Osteoblast (primary cell): ENCODE measurements around the gene MED9. TPM values are rescaled to one million over a fixed set of nuclear protein-coding genes. Genes with fewer than 3 reads are reported as not detected.

ENCODE experiments used
- DNase-seq: peaks from one replicate; pipeline ENCODE4 v3.0.0; 2011; ENCODE audit warnings: low spot score, mixed read lengths; ENCODE audit not compliant: insufficient read length; ENCODE audit errors: missing footprints
- H2AFZ ChIP-seq: 2 replicates; pipeline ENCODE4 v1.6.0; 2011; ENCODE audit warnings: mild to moderate bottlenecking, low read length
- H3K27ac ChIP-seq: 2 replicates; pipeline ENCODE4 v1.5.1; 2011; ENCODE audit warnings: mild to moderate bottlenecking, low read depth, low read length, moderate library complexity
- H3K27me3 ChIP-seq: 2 replicates; pipeline ENCODE4 v1.6.0; 2012; ENCODE audit warnings: mild to moderate bottlenecking, control low read depth, inconsistent platforms, low read length, moderate library complexity; ENCODE audit not compliant: insufficient read depth
- H3K36me3 ChIP-seq: 2 replicates; pipeline ENCODE4 v1.5.1; 2011; ENCODE audit warnings: mild to moderate bottlenecking, low read length, control low read depth, moderate library complexity; ENCODE audit not compliant: insufficient read depth
- H3K4me1 ChIP-seq: 2 replicates; pipeline ENCODE4 v1.5.1; 2011; ENCODE audit warnings: mild to moderate bottlenecking, low read length, control low read depth, moderate library complexity; ENCODE audit not compliant: insufficient read depth
- H3K4me2 ChIP-seq: 2 replicates; pipeline ENCODE4 v1.6.0; 2011; ENCODE audit warnings: mild to moderate bottlenecking, low read length; ENCODE audit not compliant: insufficient read depth
- H3K4me3 ChIP-seq: fragments of 200-600 bp; sonication (generic); 3 replicates; pipeline ENCODE4 v1.5.1; 2012; ENCODE audit warnings: mild to moderate bottlenecking, low read length, inconsistent platforms; ENCODE audit not compliant: insufficient read depth
- H3K79me2 ChIP-seq: 2 replicates; pipeline ENCODE4 v1.6.0; 2012; ENCODE audit warnings: mild to moderate bottlenecking, low read length, control low read depth, inconsistent platforms; ENCODE audit not compliant: insufficient read depth
- H3K9me3 ChIP-seq: 2 replicates; pipeline ENCODE4 v1.5.1; 2011; ENCODE audit warnings: low read depth, low read length, control low read depth
- H4K20me1 ChIP-seq: 2 replicates; pipeline ENCODE4 v1.6.0; 2012; ENCODE audit warnings: mild to moderate bottlenecking, low read length, control low read depth; ENCODE audit not compliant: insufficient read depth
- total RNA-seq: library from RNA; depleted of rRNA; stranded (reverse); fragments of >200 nt; gene quantifications from 2 replicates; pipeline ENCODE4 v1.2.3, GENCODE V29; 2012
- TF ChIP-seq, protein P1 (sequence below): IDR thresholded peaks from 2 replicates; pipeline ENCODE4 v1.5.1; 2011; ENCODE audit warnings: mild to moderate bottlenecking, low read depth, low read length, moderate library complexity; ENCODE audit errors: extremely low read depth

MED9 gene
- total RNA-seq, 1 donor: 17.0 TPM

DNA sequence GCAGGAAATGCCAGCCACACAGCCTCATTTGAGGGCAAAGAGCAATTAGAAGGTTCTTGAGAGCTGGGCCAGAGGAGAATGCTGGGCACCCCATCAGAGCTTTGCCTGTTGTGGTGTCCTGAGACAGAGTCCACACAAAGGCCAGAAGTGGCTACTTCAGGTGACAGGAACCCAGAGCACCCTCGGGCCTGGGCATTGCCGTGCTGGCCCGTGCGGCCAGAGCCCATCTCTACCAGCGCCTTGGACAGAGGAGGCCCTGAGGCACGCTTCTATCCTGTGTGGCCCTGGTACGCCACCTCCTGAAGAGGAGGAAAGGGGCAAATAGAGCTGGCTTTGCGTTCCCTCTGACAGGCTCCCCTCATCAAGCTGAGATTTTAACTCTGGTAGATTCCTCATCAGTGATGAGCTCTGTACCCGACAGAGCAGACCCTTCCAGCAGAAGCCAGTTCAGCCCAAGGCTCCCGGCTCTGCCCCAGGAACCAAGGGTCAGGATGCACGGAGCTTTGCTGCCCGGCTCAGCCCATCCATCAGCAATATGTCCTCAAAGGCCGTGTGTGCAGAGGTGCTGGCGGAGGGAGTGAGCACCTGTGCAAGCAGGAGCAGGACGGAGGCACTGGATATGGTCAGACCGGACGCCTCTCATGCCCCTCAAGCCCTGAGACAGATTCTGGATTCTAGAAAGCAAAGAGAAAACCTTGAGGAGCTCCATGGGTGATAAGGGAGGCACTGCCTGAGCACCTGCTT, 22.8 kb downstream of the MED9 start:
- no peak overlapping the region for H2AFZ ChIP-seq
- H3K27me3 ChIP-seq: peaks cover 3% of the 10 kb centered on the region
- no peaks in the 10 kb centered on the region for H3K36me3 ChIP-seq
- H3K27ac ChIP-seq: no peak overlapping the region
- H3K4me2 ChIP-seq: no peak overlapping the region
- DNase-seq: peak; percentile 75
- no peak overlapping the region for H3K4me3 ChIP-seq
- no peaks in the 10 kb centered on the region for H3K79me2 ChIP-seq
- no peaks in the 10 kb centered on the region for H3K9me3 ChIP-seq
- TF ChIP-seq, protein P1, sequence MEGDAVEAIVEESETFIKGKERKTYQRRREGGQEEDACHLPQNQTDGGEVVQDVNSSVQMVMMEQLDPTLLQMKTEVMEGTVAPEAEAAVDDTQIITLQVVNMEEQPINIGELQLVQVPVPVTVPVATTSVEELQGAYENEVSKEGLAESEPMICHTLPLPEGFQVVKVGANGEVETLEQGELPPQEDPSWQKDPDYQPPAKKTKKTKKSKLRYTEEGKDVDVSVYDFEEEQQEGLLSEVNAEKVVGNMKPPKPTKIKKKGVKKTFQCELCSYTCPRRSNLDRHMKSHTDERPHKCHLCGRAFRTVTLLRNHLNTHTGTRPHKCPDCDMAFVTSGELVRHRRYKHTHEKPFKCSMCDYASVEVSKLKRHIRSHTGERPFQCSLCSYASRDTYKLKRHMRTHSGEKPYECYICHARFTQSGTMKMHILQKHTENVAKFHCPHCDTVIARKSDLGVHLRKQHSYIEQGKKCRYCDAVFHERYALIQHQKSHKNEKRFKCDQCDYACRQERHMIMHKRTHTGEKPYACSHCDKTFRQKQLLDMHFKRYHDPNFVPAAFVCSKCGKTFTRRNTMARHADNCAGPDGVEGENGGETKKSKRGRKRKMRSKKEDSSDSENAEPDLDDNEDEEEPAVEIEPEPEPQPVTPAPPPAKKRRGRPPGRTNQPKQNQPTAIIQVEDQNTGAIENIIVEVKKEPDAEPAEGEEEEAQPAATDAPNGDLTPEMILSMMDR: no peak
- peaks cover 9% of the 10 kb centered on the region for H3K4me1 ChIP-seq
- H4K20me1 ChIP-seq: no peaks in the 10 kb centered on the region

DNA sequence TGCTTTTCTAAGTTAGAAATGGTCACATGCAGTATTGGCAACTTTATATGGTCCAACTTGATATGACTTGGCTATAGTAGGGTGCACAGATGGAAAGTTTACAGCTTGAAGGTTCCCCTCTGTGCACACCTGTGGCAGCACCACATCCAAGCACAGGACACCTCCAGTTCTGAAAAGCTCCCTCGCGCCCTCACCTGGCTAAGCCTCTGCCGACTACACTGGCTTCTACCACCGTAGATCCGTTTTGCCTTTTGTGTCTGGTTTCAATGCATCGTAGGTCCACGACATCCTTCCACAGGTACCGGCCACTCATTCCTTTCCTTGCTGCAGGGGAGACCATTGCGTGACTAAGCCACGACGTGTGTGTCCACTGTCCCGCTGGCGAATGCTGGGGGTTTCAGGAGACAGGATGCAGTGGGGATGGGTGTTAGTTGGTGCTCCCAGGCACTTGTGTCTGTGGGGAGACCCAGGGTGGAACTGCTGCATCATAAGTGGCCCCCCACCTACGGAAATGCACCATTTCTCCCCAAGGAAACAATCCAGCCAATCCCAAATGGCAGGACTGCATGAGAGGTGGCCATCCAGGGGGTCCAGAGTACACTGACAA, 24.3 kb downstream of the MED9 start:
- Histone ChIP-seq H3K27ac (no peak overlapping the region), H3K9me3 (no peaks in the 10 kb centered on the region), H3K4me3 (no peak overlapping the region), H3K4me1 (peaks cover 4% of the 10 kb centered on the region), H2AFZ (no peak overlapping the region), H3K36me3 (no peaks in the 10 kb centered on the region), H3K4me2 (no peak overlapping the region), H3K27me3 (peaks cover 3% of the 10 kb centered on the region), H3K79me2 (no peaks in the 10 kb centered on the region), H4K20me1 (no peaks in the 10 kb centered on the region)
- DNase-seq: peak; percentile 45
- TF ChIP-seq, protein P1: peak; percentile 23

DNA sequence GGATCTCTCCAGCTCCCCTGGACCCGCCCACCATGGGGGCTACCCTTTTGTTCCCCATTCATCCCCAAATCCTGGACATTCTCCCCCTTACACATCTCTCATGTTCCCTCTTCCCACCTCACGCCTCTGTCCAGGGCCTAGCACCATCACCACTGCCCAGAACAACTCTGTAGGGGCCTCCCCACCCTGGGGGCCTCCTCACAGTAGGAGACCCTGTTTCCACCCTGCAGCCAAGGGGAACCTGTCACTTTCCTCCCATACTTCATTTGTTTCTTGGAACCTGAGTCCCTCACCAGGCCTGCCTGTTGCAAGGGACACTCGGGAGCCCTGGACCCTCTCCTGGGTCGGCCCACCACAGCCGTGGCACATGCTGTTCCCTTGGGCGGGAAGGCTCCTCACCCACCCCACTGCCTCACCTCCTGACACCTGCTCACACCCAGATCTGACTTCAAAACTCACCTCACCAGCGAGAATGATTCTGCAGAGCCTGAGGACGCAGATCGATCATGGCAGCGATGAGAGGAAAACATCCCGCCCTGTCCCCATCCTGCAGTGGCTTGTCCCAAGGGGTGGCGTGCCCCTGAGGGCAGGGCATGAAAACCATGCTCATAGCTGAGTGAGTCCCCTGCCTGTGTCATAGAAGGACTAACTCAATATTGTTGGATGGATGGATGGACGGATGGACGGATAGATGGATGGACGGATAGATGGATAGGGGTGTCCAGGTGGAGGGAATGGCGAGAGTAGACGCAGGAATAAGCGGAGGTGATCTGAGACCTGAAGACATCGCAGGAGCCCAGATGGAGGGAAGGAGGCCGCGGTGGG, 26.2 kb downstream of the MED9 start:
- TF ChIP-seq, protein P1: no peak
- Histone ChIP-seq H4K20me1 (no peaks in the 10 kb centered on the region), H3K4me1 (no peaks in the 10 kb centered on the region), H3K9me3 (no peaks in the 10 kb centered on the region), H3K4me2 (no peak overlapping the region), H2AFZ (no peak overlapping the region), H3K4me3 (no peak overlapping the region), H3K27me3 (peaks cover 3% of the 10 kb centered on the region), H3K27ac (no peak overlapping the region), H3K79me2 (no peaks in the 10 kb centered on the region), H3K36me3 (no peaks in the 10 kb centered on the region)
- peak; percentile 80 for DNase-seq
